Activated T-helper 1 cell treated with Interleukin-2 at 50 U/mL for 16 hours (primary cell): ENCODE measurements around the gene ENOSF1.
A peak's percentile ranks its signal among the peaks of the same experiment; 100 is the strongest.

ENCODE experiments used
- DNase-seq: peaks from one replicate; pipeline ENCODE4 v3.0.0-alpha.2; 2020; ENCODE audit warnings: low read depth

The ENOSF1 gene

DNA sequence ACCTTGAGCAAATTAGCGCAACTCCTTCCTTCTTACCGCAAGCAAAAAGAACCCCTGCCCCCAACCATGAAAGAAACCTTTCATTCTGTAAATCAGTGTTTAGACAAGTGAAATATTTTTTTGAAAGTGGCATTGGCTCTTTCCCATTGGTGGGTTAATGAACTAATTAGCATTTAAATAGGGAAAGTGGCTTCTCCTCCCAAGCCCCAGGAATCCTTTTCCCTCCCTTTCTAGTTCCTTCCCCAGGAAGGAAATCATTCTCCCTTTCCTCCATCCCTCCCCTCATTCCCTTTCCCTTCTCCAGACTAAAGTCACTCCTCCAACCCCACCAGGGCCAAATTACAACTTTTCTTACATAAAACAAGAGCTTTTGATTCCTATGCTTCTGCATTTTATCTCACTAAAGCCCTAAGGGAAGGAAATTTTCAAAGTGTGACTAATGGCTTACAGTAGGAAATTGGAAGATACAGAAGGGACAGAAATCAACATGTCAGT is 77.8 kb downstream of the ENOSF1 start:
- DNase-seq, result no peak

DNA sequence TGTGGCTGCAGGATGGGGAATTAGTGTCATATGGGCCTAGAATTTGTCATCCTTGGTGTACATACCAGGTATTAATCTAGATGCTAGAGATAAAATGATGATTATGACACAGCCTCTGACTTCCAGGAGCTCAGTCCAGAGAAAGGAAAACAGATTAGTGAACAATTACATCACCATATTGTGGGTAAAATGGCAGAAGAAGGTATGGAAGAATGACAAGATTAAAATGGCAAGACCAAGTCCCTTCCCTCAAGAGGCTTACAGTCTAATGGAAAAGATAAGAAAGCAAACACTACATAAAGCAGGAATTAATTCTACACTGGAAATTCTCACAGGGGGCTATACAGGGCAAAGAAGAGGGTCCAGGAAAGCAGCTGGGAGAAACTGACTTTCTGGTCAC is 80.9 kb downstream of the ENOSF1 start:
- no peak for DNase-seq

DNA sequence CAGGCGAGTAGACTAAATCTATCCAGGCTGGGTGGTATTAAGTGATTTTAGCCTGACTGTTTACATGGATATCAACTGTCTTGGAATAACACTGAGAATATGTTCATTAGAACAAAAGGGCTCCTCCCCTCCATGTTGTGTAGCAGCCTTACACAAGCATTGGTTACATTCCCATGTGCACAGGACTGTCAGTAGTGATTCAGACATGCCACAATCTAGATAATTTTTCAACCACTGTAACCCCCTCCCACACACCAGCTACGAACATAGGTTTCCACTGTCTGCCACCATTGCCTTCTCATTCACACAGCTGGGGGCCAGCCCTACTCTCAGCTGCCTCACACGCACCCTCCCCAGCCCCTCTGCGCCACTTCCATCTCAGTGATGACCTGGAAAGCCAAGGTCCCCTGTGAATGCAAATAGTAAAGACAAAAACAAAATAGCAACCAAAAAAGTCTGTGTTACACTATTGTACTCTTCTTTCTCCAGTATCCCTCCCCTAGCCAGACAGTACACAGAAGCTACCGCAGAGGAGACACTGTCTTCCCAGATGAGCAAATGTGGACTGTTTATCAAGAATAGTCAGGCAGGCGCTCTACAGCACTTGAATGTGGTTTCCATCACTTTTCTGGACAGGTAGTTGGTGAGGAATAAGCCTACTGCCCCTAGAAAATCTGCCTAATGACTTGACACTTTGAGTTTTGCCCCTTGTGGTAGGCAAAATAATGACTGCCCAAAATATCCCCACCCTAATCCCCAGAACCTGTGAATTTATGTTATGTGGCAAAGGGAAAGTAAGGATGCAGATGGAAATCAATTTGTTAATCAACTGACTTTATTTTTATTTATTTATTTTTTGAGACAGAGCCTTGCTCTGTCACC is 82.9 kb downstream of the ENOSF1 start:
- DNase-seq, result no peak

DNA sequence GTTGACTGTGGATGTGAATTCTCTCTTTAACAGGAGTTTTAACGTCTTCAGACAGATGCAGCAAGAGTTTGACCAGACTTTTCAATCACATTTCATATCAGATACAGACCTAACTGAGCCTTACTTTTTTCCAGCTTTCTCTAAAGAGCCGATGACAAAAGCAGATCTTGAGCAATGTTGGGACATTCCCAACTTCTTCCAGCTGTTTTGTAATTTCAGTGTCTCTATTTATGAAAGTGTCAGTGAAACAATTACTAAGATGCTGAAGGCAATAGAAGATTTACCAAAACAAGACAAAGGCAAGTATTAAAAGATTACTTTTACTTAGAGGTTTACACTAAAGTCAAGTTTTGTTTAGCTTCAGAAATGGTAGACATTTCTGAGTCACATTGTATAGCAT is 85.2 kb downstream of the ENOSF1 start:
- no peak for DNase-seq

DNA sequence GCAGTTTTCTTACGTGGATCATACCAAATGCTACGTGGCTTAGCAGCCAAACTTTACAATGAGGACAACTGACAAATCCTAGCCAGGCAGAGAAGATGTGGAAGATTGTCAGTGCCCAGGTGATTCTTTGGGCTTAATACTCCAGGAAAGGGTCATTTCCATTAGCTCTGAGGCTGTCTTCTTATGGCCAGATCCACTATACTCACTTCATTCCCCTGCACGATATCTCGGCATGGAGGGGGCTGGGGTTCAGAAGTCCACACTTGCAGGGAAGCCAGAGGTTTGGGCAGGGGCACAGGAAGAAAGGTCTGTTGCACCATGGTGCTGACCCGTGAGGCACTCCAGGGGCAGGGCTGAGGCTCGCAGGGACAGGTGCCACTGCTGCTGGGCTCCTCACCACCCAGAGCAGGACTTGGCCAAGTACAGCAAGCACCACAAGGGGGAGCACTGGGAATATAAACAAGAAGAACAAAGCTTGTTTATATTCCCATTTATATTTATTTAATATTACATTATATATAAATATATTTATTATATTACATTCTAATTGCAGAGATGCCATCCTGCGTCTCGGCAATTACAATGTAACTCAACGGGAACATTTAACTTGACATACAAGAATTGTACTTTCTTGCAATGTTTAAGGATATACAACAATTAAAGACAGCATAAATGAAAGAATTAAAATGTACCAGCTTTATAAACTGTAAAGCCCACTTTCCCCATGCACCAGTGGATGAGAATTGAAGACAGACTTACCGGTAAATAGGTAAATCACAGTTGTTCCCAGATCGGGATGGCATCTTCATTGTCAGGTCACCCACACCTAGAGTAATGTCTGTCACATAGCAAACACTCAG is 88.4 kb downstream of the ENOSF1 start:
- peak; percentile 9 for DNase-seq

DNA sequence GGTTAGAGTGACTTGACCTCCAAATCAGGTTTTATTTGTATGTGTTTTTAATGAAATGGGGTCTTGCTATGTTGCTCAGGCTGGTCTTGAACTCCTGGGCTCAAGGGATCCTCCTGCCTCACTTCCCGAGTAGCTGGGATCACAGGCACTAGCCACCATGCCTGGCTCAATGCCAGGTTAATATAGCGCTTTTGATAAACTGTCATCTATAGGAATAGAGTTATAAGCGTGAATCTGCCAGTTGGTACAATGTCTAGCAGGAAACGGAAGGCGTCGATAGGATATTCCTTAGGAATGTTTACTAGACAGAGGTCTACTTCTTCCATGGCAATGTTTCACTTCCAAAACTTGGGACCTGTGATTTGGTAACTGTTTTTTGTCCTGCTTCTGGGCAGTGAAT is 90.1 kb downstream of the ENOSF1 start:
- DNase-seq, result no peak

DNA sequence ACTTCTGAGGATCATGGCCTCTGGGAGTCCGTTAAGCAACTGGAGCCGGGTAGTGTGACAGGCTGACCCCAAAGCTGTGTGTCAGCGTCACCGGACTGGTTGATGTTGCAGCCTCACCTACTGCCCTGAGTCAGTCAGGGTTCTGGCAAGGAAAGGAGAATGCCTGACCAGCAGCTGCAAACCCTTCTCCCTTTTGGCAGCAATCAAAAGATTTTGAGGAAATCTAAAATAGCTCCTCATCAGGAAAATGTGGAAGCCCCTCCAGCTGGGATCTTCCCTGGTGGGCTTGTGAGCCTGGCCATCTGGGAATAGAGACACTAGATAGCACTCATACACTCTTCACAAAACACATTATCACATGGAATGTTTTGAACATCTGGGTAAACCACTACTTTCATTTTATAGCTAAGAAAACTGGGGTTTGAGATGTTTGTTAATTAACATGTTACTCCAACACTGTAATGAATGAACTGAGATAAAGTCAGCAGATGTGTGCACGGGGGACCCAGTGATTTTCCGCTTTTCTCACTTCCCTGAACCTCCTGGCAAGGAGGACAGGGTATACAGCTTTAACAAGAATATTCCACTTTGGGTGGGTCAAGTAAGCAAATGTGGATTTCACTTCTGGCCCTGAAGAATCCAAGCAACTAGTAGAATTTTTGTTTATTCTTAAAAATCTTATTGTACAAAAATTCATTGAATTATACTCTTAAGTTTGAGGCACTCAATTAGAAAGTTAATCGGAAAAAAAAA is 91.0 kb downstream of the ENOSF1 start:
- DNase-seq, result no peak
